ENCODE measurements around the gene UBASH3A.
"Not testable (repeated sequence)": the region's sequence is repeated elsewhere in the genome, so short reads cannot be mapped to it uniquely, and the experiment has no call there.

The UBASH3A gene

DNA sequence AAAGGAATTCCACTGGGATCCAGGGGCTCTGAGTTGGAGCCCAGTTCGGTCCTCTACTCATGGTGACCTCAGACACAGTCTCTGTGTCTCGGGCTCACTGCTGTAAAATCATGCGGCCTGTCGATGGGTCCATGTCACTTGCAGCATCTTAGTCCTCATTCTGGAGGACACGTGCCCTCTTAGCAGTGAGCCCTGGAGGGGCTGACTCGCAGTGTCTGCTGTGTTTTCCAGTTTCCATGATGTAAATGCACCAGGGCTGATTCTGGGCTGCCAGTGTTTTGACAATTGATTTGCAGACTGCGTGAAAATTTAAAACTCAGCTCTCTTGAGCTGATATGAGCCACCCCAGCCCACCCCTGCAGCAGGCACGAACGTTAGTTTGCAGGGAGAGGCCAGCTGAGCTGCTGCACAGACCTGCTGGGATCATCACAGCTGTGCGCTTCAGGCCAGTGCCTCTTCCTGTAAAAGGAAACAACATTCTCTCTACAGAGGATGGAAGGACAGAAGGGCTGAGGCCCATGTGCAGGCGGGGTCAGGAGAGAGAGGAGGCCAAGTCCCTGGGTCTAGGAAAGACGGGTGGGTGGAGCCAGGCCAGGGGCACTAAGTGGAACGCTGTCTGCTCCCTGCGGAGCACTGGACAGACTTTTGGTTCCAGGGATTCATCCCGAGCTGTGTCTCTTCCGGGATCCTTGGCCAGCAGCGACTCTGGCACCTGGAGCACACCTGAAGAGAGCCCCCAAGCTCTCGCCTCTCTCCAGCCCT, 49.7 kb downstream of the UBASH3A start:
- no peak for DNase-seq

DNA sequence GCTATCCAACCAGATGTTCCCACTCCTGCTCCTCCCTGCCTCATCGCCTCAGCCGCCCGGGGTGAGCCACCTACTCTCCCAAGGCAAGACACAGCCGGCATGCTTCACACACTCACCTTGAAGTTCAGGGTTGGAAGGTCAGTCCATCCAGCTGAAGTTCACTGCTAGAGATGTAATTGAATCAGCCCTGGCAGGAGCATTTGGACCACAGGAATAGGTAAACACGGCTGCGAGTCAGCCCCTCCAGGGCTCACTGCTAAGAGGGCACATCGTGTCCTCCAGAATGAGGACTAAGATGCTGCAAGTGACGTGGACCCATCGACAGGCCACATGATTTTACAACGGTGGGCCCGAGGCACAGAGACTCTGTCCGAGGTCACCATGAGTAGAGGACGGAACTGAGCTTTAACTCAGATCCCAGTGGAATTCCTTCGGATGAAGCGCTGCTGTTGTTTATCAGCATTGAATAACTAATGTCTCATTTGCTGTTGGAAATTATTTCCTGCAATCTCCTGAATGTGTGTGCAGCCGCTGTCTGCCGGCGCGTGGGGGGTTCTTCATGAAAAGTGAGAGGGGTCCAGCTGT, 50.4 kb downstream of the UBASH3A start:
- DNase-seq: no peak

DNA sequence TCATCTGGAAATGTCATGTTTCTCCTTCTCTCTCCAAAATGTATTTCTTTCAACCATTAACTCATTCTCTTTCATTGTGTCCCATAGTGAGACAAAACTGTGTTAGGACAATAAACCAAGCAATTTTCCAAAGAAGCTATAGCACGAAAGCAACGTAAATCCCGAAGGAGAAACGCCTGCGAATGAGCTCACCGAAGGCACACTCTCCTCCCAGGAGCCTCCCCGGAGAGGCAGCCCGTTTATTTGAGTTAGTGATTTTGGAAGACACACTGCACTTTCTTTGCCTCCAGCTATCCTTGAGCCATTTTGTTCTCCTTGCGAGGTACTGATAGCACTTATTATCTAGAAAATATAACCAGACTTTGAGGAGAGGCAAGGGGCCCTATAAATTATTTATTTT, 51.1 kb downstream of the UBASH3A start:
- no peak for DNase-seq

DNA sequence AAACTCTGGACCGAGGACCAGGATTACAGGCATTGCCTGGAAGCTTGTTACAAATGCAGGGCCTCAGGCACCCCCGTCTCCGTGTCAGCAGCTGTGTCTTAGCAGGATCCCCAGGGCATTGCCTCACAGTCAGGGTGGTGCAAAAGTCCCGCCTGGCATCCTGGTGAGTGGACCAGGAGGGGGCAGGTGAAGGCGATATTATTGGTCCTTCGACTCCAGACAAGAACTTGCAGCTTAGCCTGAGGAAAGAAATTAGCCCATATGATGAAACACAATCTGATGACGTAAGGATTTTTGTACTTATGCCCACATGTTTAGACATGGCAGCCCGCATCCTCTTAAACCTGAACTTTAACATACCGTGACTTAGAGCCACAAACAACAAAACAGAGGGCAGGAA, 51.5 kb downstream of the UBASH3A start:
- DNase-seq: no peak

DNA sequence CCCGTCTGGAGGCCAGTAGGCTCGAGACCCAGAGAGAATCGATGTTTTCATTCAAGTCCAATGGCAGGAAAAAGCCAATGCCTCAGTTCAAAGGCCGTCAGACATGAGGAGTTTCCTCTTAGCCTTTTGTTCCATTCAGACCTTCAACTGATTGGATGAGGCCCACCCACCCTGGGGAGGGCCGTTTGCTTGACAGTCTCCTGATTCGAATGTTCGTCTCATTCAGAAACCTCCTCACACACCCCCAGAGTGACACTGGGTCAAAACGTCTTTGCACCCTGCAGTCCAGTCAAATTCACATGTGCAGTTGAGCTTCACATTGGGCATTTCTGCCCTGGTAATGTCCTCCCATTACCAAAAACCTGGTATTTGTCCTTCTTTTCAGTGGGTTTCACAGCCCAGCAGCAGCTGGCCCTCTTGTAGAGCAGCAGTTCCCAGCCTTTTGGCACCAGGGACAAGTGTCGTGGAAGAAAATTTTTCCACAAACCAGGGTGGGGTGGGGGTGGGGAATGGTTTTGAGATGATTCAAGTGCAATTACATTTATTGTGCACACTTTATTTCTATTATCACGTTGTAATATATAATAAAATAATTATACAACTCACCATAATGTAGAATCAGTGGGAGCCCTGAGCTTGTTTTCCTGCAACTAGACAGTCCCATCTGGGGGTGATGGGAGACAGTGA, 52.2 kb downstream of the UBASH3A start:
- no peak for DNase-seq

DNA sequence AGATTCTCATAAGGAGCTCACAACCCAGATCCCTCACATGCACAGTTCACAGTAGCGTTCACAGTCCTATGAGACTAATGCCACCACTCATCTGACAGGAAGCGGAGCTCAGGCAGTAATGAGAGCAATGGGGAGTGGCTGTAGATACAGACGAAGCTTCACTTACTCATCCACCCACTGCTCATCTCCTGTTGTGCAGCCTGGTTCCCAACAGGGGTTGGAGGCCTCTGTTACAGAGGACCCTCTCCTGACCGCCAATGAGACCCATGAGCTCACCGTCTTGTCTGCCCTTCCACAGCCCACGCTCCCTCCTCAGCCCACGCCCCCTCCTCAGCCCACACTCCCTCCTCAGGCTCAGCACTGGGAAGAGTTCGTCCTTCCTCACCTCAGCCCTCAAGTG, 52.8 kb downstream of the UBASH3A start:
- no peak for DNase-seq

DNA sequence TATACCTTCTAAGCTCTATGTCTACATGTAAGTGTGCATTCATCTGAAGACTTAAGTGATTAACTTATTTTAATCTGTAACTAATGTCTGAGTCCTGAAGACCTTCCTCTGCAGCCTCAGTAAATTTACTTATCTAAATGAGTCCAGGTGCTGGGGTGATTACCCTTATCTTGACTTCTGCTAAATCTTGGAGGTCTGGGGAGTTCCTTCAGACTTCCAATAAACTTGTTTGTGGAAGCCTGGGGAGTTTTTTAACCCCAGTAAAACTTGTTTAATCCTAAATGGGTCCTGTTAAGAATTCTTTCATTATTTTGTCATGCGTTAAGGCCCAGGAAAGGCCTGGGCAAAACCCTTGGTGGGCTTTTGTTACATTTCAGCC, 55.4 kb downstream of the UBASH3A start:
- DNase-seq: no peak

DNA sequence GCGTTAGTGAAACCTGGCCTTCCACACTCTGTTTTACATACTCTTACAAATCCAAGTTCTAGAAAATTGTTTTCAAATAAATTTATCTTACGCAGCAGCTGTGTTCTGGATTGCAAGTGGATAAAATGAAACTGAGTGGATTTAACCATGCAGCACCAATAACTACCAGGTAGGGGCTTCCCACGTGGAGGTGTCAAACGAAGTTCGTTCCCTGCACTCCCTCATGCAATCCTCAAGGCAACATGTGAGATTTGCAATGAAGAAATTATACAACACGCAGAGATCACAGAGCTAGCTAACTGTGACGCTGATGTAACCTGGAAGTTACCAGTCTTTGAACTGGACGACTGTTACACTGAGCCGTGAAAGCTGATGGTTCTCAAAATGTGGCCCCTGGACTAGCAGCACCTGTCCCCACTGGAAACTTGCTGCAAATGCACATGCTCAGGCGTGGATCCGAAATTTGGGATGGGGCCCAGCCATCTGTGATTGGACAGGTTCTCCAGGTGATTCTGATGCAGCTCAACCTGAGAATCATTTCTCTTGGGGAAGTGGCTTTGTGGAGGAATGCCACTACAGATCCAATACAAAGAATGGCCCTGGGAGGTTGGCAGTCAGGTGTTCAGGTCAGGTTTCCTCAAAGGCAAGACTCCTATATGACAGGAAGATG, 56.0 kb downstream of the UBASH3A start:
- no peak for DNase-seq

DNA sequence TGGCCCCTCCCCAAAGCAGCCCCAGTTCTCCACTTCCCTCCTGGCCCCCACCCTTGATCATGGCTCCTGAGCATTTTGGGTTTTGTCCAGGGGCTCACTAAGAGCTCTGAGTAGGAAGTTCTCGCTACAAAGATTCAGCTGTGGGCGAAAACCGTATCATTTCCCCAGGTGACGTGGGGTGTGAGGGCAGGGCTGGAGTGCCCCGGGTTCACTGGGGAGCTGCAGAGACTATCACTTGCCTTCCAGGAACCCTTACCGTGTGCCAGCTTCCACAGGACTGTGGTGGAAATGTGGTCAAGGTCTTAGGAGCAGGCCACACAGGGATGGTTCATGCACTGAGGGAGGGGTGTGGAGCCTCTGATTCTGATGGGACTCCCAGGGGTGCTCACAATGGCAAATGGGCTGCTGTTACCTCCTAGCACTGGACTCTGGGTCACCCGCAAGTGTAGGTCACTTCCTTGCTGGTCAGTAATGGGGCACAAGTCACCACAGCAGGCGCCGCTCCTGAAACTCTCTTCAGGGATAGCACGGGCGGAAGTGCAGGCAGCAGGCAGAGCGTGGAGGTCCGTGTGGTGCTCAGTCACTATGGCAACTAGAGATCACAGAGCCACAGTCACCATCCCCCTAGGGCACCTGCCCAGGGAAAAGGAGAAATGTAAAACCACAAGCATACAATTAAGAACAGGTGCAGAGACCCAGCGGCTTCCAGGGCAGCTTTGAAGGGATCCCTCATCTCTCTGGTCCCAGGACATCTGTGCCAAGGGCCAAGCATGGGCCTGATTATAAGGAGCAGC, 56.9 kb downstream of the UBASH3A start:
- DNase-seq: peak; percentile 88

DNA sequence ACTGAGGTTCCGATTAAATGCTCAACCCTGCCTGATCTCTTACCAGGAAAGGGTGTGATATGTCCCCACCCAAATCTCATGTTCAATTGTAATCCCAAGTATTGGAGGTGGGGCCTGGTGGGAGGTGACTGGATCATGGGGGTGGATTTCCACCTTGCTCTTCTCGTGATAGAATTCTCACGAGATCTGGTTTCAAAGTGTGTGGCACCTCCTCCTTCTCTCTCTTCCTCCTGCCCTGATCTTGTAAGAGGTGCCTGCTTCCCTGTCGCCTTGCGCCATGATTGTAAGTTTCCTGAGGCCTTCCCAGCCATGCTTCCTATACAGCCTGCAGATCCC, 57.5 kb downstream of the UBASH3A start:
- DNase-seq: no peak

DNA sequence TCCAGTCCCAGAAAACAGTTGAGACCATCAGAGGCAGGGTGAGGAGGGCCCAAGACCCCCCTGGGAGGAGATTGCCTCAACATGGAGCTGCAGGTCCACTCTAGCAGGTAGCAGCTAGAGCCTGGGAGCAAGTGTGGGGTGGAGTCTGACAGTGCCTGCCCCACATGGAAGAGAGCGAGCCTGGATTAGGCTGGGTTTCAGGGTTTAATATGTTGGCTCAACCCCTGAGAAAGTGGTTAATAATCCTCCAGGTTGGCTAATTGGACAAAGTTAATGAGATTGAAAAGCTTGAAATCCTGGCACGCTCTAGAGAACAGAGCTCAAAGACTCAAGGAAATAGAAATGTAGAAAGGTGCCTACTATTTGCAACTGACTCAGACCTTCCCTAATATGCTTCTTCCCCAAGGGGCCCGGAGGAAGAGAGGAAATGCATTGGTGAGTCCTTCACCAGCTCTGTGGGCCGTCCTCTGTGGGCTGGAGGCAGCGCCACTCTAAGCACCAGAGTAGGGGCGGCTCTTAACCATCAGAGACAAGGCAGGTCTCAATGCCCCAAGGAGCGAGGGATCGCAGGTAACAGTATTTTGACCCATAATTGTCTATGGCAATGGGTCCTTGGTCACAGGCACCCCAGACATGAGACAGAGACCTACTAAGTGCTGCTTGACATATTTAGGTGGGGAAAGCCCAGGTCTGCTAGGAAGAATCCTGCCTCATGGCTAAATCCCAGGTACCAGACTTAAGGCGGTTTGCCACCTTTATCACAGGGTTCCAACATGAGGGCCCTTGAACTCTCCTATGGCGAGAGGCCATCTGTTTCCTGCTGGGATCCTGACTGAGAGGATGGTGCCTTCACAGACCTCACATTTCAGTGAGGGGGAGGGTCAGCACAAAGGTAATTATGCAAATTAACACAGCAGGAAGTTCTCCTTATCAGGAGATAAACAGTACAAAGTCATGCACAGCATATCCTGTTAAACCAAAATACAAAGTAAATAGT, 58.5 kb downstream of the UBASH3A start:
- no peak for DNase-seq

DNA sequence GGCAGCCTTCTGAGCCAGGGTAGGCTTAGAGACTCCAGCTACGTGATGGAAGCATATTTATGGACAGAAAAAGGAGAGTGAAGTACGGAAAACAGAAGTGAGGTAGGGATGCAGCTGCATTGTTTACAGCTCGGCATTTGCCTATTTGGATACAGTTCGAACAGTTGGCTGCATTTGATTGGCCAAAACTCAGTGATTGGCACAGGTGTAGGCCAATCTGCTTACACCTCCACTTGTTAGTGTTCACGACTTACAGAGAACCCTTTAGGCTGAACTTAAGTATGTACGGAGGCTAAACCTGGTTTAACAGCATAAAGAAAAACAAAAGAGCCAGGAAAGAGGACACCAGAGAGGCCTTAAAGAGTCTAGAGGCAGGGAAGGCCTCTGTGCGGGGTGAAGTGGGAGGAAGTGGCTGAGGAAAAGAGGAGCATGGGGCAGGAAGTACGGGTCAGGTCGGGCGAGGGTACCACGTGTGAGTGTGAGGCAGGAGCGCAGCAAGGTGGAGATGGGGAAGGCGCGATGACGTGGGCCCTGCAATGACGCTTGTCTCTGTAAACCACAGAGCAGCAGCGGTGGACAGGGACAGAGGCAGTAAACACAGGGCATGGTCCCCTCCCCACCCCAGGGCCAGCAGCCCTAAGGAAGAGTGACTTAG, 60.3 kb downstream of the UBASH3A start:
- peak; percentile 10 for DNase-seq

DNA sequence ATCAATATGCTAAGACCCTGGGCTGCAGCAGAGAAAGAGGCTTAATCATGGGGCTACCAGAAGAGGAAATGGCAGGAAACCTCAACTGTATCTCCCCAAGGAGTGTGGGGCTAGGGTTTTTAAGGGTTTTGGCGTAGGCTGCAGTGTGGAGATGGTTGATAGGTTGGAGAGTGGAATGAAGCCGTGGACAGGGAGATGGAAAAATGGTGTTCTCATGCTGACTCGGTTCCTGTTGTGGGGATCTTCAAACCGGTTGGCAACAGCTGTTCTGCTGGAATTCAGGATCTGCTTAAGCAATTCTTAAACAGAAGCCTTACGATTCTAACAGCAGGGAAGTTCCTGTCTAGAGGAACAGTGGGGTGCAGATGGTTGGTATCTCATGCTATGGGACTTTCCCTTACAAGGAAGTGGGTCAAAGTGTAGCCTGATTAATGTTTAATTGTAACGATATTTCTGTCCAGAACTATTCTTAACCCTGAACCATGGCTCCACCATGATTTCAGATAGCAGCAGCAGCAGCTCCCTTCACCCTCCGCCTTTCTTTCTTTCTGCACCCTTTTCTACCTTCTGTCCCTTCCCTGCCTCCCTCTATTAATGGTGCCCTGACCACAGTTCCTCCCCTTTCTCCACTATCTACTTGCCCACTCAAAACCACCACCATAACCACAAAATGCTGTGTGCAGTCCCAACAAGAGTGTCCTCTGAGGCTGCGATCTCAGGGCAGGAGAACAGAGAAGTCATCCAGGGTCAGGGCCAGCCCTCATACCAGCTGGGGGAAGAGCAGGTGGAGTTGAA, 61.5 kb downstream of the UBASH3A start:
- no peak for DNase-seq

DNA sequence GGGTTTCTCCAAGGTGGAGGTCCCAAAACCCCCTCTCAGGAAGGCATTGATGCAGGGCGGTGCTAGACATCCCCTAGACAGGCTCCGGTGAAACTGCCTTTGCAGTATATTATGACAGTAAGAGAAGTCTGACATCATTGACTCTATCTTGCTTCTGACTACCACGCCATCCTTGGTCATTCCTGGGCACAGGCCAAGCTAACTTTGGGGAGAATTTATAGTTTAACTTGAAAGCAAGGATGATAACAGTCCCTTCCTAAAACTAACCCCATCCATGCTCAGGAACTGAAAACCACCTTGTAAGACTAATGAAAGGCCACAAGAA, 62.1 kb downstream of the UBASH3A start:
- DNase-seq: no peak

DNA sequence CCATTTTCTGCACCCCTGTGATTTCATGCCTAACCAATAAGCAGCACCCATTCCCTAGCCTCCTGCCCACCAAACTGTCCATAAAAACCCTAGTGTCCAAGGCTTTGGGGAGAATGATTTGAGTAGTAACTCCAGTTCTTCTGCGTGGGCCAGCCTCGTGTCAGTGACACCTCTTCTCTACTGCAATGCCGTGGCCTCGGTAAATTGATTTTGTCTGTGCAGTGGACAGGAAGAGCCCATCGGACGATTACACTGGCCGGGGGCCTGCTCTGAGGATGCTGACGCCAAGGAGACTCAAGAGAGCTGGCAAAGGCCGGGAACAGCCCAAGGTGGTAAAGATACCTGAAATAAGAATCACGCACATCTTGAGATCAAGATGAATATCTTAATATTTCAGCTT, 63.0 kb downstream of the UBASH3A start:
- DNase-seq: no peak

DNA sequence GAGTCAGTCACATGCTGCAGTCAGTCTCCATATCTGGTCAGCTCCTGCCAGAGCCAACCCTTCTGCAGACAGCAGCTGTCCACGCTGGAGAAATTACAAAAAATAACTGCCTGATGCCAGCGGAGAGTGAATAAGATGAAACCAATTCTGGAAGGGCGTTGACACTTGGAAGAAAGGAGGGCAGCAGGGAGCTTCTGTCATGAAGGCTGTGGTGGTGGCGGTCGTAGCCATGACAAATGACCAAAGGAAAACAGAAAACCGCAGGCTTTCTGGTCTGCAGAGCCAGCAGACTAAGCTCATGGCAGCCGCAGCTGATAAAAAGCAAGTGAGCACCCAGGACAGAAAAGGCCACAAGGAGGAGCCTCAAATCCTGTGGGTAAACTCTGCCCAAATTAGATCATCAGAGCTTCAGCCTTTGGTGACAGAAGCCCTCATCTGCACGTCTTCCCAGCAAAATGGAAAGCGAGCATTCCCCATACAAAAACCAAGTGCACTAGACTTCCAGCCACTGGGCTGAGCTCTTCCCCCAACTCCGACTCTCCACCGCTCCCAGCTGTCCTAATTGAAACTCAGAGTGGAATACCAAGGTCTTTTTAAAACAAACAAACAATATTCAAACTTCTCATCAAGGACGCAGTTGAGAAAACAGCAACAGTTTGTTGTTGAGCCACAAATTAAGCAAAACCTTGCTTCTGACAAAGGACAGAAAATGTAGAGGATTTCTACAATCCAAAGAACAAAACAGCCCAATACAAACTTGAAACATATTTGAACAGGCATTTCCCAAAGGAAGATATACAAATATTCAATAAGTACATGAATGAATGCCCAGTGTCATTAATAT, 63.7 kb downstream of the UBASH3A start:
- no peak for DNase-seq

DNA sequence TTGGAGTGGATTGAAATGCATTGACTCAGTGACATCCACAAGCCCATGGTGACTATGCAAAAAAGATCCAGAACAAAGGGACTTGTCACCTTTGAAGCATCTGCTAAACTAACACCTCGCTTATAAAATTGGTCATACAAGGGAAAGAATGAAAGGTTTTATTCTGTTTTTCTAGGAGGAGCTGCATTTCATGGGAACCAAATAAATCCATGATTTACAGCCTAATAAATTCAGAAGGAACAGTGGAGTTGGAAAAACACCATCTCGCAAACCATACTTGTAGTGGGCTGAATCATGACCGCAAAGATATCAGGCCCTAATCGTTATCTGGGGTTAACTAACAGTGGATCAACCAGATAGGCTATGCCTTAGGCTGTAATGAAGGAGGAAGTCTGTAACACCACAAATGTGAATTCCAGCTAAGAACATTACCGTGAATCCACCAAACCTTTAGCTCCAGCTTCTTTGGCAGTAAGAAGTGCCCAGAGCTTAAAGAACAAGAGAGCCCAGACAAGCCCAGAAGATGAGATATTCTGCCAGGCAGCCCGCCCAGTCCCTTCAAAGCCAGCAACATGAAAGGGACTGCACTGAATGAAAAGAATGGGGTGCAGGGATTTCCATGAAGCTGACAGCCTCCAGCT, 64.9 kb downstream of the UBASH3A start:
- no peak for DNase-seq

DNA sequence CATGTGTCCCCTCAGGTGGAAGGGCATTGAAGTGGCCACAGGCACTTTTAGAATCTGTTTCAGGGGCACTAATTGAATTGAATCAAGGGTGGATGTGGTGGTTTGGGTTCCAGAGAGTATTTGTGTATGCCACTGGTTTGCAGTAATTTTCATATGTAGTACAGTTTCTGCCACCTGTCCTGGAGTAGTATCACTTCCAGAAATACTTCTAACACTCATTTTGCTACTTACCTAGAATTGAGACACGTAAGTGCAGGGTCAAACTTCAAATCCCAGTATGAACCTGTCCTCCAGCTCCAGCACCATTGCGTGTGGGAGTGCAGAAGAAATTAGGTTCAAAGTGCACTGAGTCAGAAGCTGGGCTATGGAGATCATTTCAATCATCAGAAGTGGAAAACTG, 65.6 kb downstream of the UBASH3A start:
- no peak for DNase-seq

DNA sequence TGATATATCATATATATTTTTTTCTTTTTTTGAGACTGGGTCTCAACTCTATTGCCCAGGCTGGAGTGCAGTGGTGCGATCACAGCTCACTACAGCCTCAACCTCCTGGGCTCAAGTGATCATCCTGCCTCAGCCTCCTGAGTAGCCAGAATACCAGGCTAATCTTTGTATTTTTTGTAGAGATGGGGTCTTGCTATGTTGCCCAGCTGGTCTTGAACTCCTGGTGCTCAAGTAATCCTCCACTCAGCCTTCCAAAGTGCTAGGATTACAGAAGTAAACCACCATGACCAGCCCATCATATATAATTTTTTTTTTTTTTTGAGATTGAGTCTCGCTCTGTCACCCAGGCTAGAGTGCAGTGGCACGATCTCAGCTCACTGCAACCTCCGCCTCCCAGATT, 66.0 kb downstream of the UBASH3A start:
- DNase-seq: not testable (repeated sequence)

Measured in NCI-H1105 (cell line).